Mesendoderm (in vitro differentiated cells): ENCODE data around the gene STX1B.
A peak's percentile ranks its signal among the peaks of the same experiment; 100 is the strongest.

Source experiments
- DNase-seq: peaks from one replicate; pipeline ENCODE4 v3.0.0; 2013
- H2AK5ac ChIP-seq: 2 replicates; pipeline ENCODE4 v1.6.1; 2013; ENCODE audit warnings: low read length, inconsistent platforms
- H2BK120ac ChIP-seq: 2 replicates; pipeline ENCODE4 v1.6.1; 2013; ENCODE audit warnings: low read depth, mild to moderate bottlenecking, low read length, moderate library complexity, mixed read lengths
- H2BK15ac ChIP-seq: replicated peaks from 2 replicates; pipeline ENCODE4 v1.6.1; 2013; ENCODE audit warnings: low read depth, mild to moderate bottlenecking, moderate library complexity
- H2BK5ac ChIP-seq: 2 replicates; pipeline ENCODE4 v1.6.1; 2013; ENCODE audit warnings: low read length, inconsistent platforms
- H3K18ac ChIP-seq: 2 replicates; pipeline ENCODE4 v1.6.1; 2013; ENCODE audit warnings: mild to moderate bottlenecking, low read length, mixed read lengths
- H3K23ac ChIP-seq: one replicate; pipeline ENCODE4 v1.6.1; 2013; ENCODE audit warnings: low read length
- H3K27ac ChIP-seq: 2 replicates; pipeline ENCODE4 v1.5.1; 2013; ENCODE audit warnings: low read depth, mild to moderate bottlenecking, inconsistent platforms, low read length, moderate library complexity
- H3K27me3 ChIP-seq: 2 replicates; pipeline ENCODE4 v1.6.1; 2013; ENCODE audit warnings: low read length, control low read depth, mild to moderate bottlenecking, inconsistent platforms; ENCODE audit not compliant: insufficient read depth, poor library complexity
- H3K36me3 ChIP-seq: 2 replicates; pipeline ENCODE4 v1.6.1; 2013; ENCODE audit warnings: low read length, inconsistent platforms; ENCODE audit not compliant: control insufficient read depth, insufficient read depth
- H3K4ac ChIP-seq: one replicate; pipeline ENCODE4 v1.6.1; 2013; ENCODE audit warnings: low read depth, mild to moderate bottlenecking, low read length, moderate library complexity
- H3K4me1 ChIP-seq: 2 replicates; pipeline ENCODE4 v1.6.1; 2013; ENCODE audit warnings: low read depth, low read length, inconsistent platforms; ENCODE audit not compliant: control insufficient read depth
- H3K4me2 ChIP-seq: 2 replicates; pipeline ENCODE4 v1.6.1; 2013; ENCODE audit warnings: low read length
- H3K4me3 ChIP-seq: 2 replicates; pipeline ENCODE4 v1.5.1; 2013; ENCODE audit warnings: mild to moderate bottlenecking, low read length
- H3K56ac ChIP-seq: one replicate; pipeline ENCODE4 v1.6.1; 2013; ENCODE audit warnings: low read length
- H3K79me1 ChIP-seq: 2 replicates; pipeline ENCODE4 v1.6.1; 2013; ENCODE audit warnings: low read length, inconsistent platforms
- H3K79me2 ChIP-seq: 2 replicates; pipeline ENCODE4 v1.6.1; 2013; ENCODE audit warnings: mild to moderate bottlenecking, low read length; ENCODE audit not compliant: control insufficient read depth, insufficient read depth
- H3K9ac ChIP-seq: 2 replicates; pipeline ENCODE4 v1.6.1; 2013; ENCODE audit warnings: low read length, inconsistent platforms
- H4K5ac ChIP-seq: one replicate; pipeline ENCODE4 v1.6.1; 2013; ENCODE audit warnings: low read length
- H4K8ac ChIP-seq: one replicate; pipeline ENCODE4 v1.6.1; 2013; ENCODE audit warnings: low read depth, mild to moderate bottlenecking, control low read depth, low read length, moderate library complexity
- WGBS: extraction: QIAGEN DNeasy Blood & Tissue Kit; methylation state at CpG from one replicate; pipeline ENCODE4 v1.1.7; 2013; ENCODE audit warnings: low lambda C conversion rate, missing lambda C conversion rate; ENCODE audit not compliant: insufficient coverage; ENCODE audit errors: extremely low coverage; 5-methylcytosine and 5-hydroxymethylcytosine counted together

STX1B gene

DNA sequence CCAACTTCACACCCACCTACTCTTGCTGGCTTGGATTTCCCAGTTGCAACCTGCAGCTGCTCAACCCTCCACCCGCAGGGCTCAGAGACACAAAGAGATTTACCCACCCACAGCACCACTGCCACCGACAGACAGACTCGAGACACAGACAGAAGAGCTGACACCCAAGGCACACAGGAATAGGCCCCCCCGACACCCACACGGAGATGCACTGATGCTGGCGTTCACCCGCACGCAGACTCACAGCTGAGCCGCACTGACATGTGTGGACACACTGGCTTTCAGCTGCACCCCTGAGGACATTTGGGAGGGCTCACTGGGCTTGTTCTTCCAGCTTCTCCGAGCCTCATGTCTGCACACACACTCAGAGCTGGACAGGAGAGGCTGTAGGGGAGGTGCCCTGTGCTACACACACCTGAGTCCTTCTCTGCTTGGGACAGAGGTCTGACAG is 8.2 kb downstream of the STX1B start:
- H2AK5ac ChIP-seq: no peak overlapping the region
- H3K4ac ChIP-seq: no peak overlapping the region
- DNase-seq: no peak
- peak overlapping the region; percentile 19 for H3K56ac ChIP-seq
- no peaks in the 10 kb centered on the region for H3K27me3 ChIP-seq
- no peak overlapping the region for H4K8ac ChIP-seq
- H3K18ac ChIP-seq: no peak overlapping the region
- H2BK15ac ChIP-seq: no peak overlapping the region
- H3K4me1 ChIP-seq: peaks cover 1% of the 10 kb centered on the region
- no peak overlapping the region for H4K5ac ChIP-seq
- WGBS: no CpG with 5 or more reads among the region's 10 CpGs
- no peak overlapping the region for H3K4me3 ChIP-seq
- H2BK5ac ChIP-seq: no peak overlapping the region
- H3K9ac ChIP-seq: no peak overlapping the region
- no peaks in the 10 kb centered on the region for H3K79me1 ChIP-seq
- no peak overlapping the region for H3K23ac ChIP-seq
- no peaks in the 10 kb centered on the region for H3K79me2 ChIP-seq
- H3K4me2 ChIP-seq: no peak overlapping the region
- no peaks in the 10 kb centered on the region for H3K36me3 ChIP-seq
- H2BK120ac ChIP-seq: no peak overlapping the region
- H3K27ac ChIP-seq: no peak overlapping the region

DNA sequence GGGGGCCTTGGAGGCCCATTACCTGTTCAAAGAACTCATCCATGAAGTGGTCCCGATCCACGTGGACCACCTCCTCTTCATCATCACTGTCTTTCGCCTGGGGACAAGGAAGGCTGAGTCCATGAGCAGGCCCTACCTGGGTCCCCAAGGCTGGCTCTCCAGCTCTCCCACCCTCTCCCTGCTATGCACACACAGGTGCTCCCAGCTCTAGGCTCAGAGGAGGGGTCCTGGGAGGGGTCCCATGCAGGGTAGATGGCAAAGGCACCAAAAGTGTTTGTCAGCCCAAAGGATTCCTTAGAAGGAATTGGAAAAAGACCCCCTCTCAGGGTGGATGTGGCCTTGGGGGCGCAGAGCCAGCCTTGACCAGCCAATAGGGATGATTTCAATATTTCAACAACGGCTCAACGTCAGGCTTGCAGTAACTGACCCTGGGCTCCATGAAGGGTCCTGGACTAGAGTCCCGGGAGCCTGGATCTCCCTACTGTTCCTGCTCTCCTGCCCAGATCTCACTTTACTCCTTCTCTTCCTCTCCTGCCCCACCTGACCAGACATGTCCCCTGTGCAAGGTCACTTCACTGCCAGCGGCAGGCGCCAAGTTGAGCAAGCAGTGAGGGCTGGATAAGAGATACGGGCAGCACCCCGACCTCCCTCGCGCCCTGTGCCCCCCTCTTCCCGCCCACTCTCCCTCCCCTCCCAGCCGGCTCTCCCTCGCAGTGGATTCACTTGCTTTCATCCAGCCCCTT is 8.8 kb downstream of the STX1B start:
- Histone ChIP-seq H3K4me1 (peaks cover 1% of the 10 kb centered on the region), H2AK5ac (no peak overlapping the region), H2BK15ac (no peak overlapping the region), H3K27me3 (no peaks in the 10 kb centered on the region), H3K23ac (no peak overlapping the region), H2BK120ac (no peak overlapping the region), H3K4me3 (no peak overlapping the region), H3K4ac (no peak overlapping the region), H3K36me3 (no peaks in the 10 kb centered on the region), H3K9ac (no peak overlapping the region), H3K4me2 (no peak overlapping the region), H3K18ac (no peak overlapping the region), H3K56ac (no peak overlapping the region), H4K8ac (no peak overlapping the region), H2BK5ac (no peak overlapping the region), H3K79me2 (no peaks in the 10 kb centered on the region), H3K27ac (no peak overlapping the region), H3K79me1 (no peaks in the 10 kb centered on the region), H4K5ac (no peak overlapping the region)
- no peak for DNase-seq
- no CpG with 5 or more reads among the region's 16 CpGs for WGBS

DNA sequence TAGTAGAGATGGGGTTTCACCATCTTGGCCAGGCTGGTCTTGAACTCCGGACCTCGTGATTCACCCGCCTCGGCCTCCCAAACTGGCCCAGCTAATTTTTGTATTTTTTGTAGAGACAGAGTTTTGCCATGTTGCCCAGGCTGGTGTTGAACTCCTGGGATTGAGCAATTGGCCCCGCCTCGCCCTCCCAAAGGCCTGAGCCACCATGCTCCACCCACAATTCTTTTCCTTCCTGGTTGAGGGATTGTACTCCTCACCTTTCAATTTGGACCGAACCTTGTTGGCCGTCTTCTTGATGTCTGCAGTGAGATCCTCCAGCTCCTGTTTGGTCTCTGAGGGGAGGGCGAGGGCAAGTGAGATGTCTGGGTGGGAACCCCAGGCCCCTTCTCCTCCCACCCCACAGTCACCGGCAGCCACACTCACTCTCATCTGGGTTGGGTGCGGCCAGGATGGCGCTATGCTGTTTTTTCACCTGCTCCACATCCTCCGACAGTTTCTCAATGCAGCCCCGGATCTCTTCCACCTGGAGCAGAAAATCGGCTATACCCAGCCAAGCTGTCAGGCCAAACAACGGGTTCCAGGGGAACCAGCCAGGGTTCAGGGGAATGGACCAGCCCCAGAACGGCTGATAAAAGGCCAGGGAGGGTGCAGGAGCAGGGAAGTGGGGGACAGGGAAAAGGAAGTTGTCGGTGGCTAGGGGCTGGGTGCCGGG is 9.6 kb downstream of the STX1B start:
- WGBS: no CpG with 5 or more reads among the region's 19 CpGs
- Histone ChIP-seq H3K18ac (no peak overlapping the region), H2BK15ac (no peak overlapping the region), H3K4ac (no peak overlapping the region), H4K8ac (no peak overlapping the region), H2AK5ac (no peak overlapping the region), H2BK5ac (no peak overlapping the region), H3K79me2 (no peaks in the 10 kb centered on the region), H3K56ac (no peak overlapping the region), H3K79me1 (no peaks in the 10 kb centered on the region), H3K27ac (no peak overlapping the region), H4K5ac (no peak overlapping the region), H2BK120ac (no peak overlapping the region), H3K9ac (no peak overlapping the region), H3K27me3 (no peaks in the 10 kb centered on the region), H3K4me2 (no peak overlapping the region), H3K23ac (no peak overlapping the region), H3K36me3 (no peaks in the 10 kb centered on the region), H3K4me1 (peaks cover 1% of the 10 kb centered on the region), H3K4me3 (no peak overlapping the region)
- no peak for DNase-seq

DNA sequence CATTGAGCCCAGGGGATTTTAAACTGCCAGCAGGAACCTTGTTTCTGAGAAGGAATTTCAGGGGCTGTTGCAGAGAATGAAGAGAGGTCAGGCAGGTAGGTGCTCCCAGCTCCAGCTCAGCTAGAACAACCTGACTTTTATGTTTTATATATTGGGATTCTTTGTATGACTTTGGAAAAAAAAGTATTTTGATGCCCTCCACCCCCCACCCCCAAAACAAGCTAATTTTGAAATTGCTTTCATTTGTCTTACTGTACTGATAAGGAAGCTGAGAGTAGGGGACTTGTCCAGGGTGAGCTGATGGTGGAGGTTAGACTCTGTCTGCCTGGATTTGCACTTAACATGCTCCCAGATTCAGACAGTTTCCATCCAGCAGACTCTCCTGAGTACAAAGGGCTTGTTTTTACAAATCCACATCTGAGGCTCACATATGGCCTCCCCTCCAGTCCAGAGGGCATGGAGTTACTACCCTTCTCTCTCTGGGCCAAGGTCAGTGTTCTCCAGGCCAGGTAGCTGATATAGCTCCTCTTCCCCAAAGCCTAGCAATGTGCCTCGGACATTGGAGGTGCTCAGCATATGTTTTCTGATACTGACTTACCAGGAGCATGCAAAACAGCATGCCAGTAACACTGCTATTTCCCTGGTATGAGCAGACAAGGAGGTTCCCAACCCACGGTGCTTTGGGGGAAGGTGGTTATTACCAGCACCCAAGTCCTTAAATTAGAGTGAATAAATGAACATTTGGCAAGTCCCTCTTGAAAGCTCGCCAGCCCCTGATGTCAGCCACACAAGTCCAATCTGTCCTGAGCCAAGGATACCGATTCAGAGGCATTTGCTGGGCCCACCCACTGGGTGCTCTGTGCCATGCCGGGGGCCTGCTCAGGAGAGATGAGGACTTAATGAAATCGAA is 11.3 kb downstream of the STX1B start:
- H3K4me1 ChIP-seq: peaks cover 1% of the 10 kb centered on the region
- H3K23ac ChIP-seq: no peak overlapping the region
- H3K27ac ChIP-seq: no peak overlapping the region
- no peaks in the 10 kb centered on the region for H3K79me1 ChIP-seq
- no peak overlapping the region for H3K9ac ChIP-seq
- no peak overlapping the region for H2BK120ac ChIP-seq
- DNase-seq: no peak
- no peak overlapping the region for H3K56ac ChIP-seq
- H4K5ac ChIP-seq: no peak overlapping the region
- H3K36me3 ChIP-seq: no peaks in the 10 kb centered on the region
- WGBS: no CpG with 5 or more reads among the region's 6 CpGs
- H3K4ac ChIP-seq: no peak overlapping the region
- no peak overlapping the region for H3K18ac ChIP-seq
- H3K79me2 ChIP-seq: no peaks in the 10 kb centered on the region
- no peak overlapping the region for H3K4me2 ChIP-seq
- H2BK5ac ChIP-seq: no peak overlapping the region
- no peak overlapping the region for H2AK5ac ChIP-seq
- no peak overlapping the region for H2BK15ac ChIP-seq
- H4K8ac ChIP-seq: no peak overlapping the region
- no peaks in the 10 kb centered on the region for H3K27me3 ChIP-seq
- no peak overlapping the region for H3K4me3 ChIP-seq

DNA sequence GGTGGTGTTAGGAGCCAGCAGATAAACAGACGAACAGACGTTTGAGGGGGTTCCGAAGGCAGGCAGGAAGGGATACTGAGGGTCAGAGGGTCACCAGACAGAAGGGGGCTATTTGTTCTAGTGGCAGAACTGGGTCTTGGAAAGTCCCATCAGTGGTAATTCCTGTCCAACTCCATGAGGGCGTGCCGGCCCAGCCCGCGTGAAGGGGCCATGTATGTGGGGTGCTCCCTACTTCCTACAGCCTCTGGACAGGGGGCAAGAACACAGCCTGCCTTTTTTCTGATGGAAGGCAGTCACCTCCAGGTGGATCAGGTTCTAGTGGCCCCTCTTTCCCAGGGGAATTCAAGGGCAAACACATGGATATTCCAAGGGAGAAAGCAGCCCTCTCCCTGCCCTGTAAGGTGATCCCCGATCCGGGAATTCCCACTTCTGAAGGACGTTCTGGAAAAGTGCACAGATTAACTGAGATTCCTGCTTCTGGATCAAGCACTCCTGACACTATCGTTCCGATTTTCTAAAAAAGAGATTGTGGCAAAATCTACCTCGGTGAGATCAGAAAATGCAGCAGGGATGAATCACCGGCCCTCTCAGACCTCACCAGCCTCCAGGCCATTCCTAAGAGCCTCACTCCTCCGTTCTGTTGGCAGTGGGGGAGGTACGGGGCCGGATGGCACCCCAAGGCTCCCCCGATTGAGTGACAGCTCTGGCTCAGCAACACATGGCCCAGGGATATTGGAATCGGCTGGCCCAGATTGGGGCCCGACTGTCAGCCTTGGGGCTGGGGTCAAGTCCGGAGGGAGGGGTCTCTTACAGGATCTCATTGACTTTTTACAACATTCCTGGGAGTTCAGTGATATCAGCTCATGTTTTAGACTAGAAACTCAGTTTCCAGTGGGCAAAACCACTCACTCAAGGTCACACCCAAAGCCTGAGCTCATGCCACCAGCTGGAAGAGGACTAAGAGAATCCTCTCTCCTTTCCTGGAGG is 12.4 kb downstream of the STX1B start:
- Histone ChIP-seq H3K18ac (no peak overlapping the region), H3K79me2 (no peaks in the 10 kb centered on the region), H3K36me3 (no peaks in the 10 kb centered on the region), H4K8ac (no peak overlapping the region), H3K4me2 (peak overlapping the region; percentile 98), H2BK15ac (no peak overlapping the region), H3K4me3 (peak overlapping the region; percentile 64), H4K5ac (no peak overlapping the region), H3K27me3 (no peaks in the 10 kb centered on the region), H3K79me1 (no peaks in the 10 kb centered on the region), H3K23ac (no peak overlapping the region), H3K9ac (peak overlapping the region; percentile 90), H3K4ac (no peak overlapping the region), H3K56ac (peak overlapping the region; percentile 92), H2BK5ac (peak overlapping the region; percentile 35), H3K27ac (no peak overlapping the region), H2AK5ac (no peak overlapping the region), H3K4me1 (peaks cover 1% of the 10 kb centered on the region), H2BK120ac (no peak overlapping the region)
- DNase-seq: peak; percentile 63
- WGBS: no CpG with 5 or more reads among the region's 21 CpGs
